Globus pallidus (tissue), 1 donor: ENCODE measurements around the gene HDAC2.
A peak's percentile ranks its signal among the peaks of the same experiment; 100 is the strongest.
"Not testable (repeated sequence)": the region's sequence is repeated elsewhere in the genome, so short reads cannot be mapped to it uniquely, and the experiment has no call there.

Experiments
- DNase-seq: peaks from one replicate; pipeline ENCODE4 v3.0.0-alpha.2; 2015; ENCODE audit warnings: low spot score

Gene HDAC2

GRCh38 chr6:113970805-113971676 is at the start of gene HDAC2:
Gene HDAC2 (minus strand): TSS chr6:113971148. CDS start chr6:113970908, 240 bp downstream.
- DNase-seq, result peak; percentile 81

- DNase-seq, result no peak
Observed at GRCh38 chr6:114020196-114020595, 49.2 kb upstream of the HDAC2 start.

GRCh38 chr6:114017146-114017545 is 46.2 kb upstream of the HDAC2 start:
- DNase-seq, result not testable (repeated sequence)

- DNase-seq, result not testable (repeated sequence)
Observed at GRCh38 chr6:114014106-114014505, 43.2 kb upstream of the HDAC2 start.

- DNase-seq, result not testable (repeated sequence)
Observed at GRCh38 chr6:114011486-114011885, 40.5 kb upstream of the HDAC2 start.

- DNase-seq, result no peak
Observed at GRCh38 chr6:114010540-114010939, 39.6 kb upstream of the HDAC2 start.

- DNase-seq, result no peak
Observed at GRCh38 chr6:114009192-114009591, 38.2 kb upstream of the HDAC2 start.

GRCh38 chr6:114008331-114008730 is 37.4 kb upstream of the HDAC2 start:
- no peak for DNase-seq

- no peak for DNase-seq
Observed at GRCh38 chr6:114007516-114007915, 36.6 kb upstream of the HDAC2 start.

- DNase-seq, result no peak
Observed at GRCh38 chr6:114001354-114001753, 30.4 kb upstream of the HDAC2 start.

GRCh38 chr6:114000069-114000468 is 29.1 kb upstream of the HDAC2 start:
- no peak for DNase-seq

GRCh38 chr6:113999284-113999683 is 28.3 kb upstream of the HDAC2 start:
- DNase-seq, result peak; percentile 58

- peak; percentile 95 for DNase-seq
Observed at GRCh38 chr6:113998811-113999210, 27.9 kb upstream of the HDAC2 start.

- DNase-seq, result no peak
Observed at GRCh38 chr6:113997116-113997515, 26.2 kb upstream of the HDAC2 start.

- peak; percentile 95 for DNase-seq
Observed at GRCh38 chr6:113995634-113996033, 24.7 kb upstream of the HDAC2 start.

- peak; percentile 99 for DNase-seq
Observed at GRCh38 chr6:113994934-113995342, 24.0 kb upstream of the HDAC2 start.

- no peak for DNase-seq
Observed at GRCh38 chr6:113989675-113990074, 18.7 kb upstream of the HDAC2 start.

- not testable (repeated sequence) for DNase-seq
Observed at GRCh38 chr6:113982675-113983074, 11.7 kb upstream of the HDAC2 start.

- no peak for DNase-seq
Observed at GRCh38 chr6:113982055-113982550, 11.2 kb upstream of the HDAC2 start.

GRCh38 chr6:113980937-113981554 is 10.1 kb upstream of the HDAC2 start:
- DNase-seq, result no peak

- DNase-seq, result peak; percentile 31
Observed at GRCh38 chr6:113979937-113980336, 9.0 kb upstream of the HDAC2 start.

GRCh38 chr6:113978084-113978675 is 7.2 kb upstream of the HDAC2 start:
- no peak for DNase-seq

- DNase-seq, result no peak
Observed at GRCh38 chr6:113976806-113977205, 5.9 kb upstream of the HDAC2 start.
